Upper lobe of left lung (tissue), 6 donors: ENCODE measurements around the gene UBE2Q2. TPM values are rescaled to one million over a fixed set of nuclear protein-coding genes. Genes with fewer than 3 reads are reported as not detected.

Experiments
- ATAC-seq, 2 donors: fragments of 200-7000 bp; cut with Tn5 transposase; one replicate each; pipeline ENCODE4 v1.9.1; 2022; ENCODE audit warnings: mild to moderate bottlenecking in 2 of 2, moderate library complexity in 2 of 2; ENCODE audit not compliant: low FRiP score in 2 of 2
- DNase-seq, 2 donors: peaks; one replicate each; pipeline ENCODE4 v3.0.0-alpha.2; 2019 to 2020
- H3K27ac ChIP-seq, 4 donors: fragments of 200-600 bp; sonication (generic); one replicate each; pipeline ENCODE4 v1.5.1; 2016 to 2019
- H3K27me3 ChIP-seq, 4 donors: fragments of 200-600 bp; sonication (generic); one replicate each; pipeline ENCODE4 v1.5.1; 2017 to 2019
- H3K36me3 ChIP-seq, 4 donors: fragments of 200-600 bp; sonication (generic); one replicate each; pipeline ENCODE4 v1.5.1; 2016 to 2019
- H3K4me1 ChIP-seq, 4 donors: fragments of 200-600 bp; sonication (generic); one replicate each; pipeline ENCODE4 v1.5.1; 2018 to 2019
- H3K4me3 ChIP-seq, 4 donors: fragments of 200-600 bp; sonication (generic); one replicate each; pipeline ENCODE4 v1.5.1; 2017 to 2019; ENCODE audit warnings: mild to moderate bottlenecking in 2 of 4, moderate library complexity in 1 of 4
- H3K9me3 ChIP-seq, 4 donors: fragments of 200-600 bp; sonication (generic); one replicate each; pipeline ENCODE4 v1.5.1; 2018 to 2019
- EP300 ChIP-seq, 4 donors: sonication (generic); formaldehyde crosslinking; IDR thresholded peaks; one replicate each; pipeline ENCODE4 v1.5.1; 2017; ENCODE audit warnings: antibody characterized with exemption in 4 of 4, control low read depth in 2 of 4
- POLR2A ChIP-seq, 4 donors: fragments of 450-650 bp; IDR thresholded peaks; one replicate each; pipeline ENCODE4 v1.5.1; 2016 to 2017; ENCODE audit warnings: antibody characterized with exemption in 4 of 4, mild to moderate bottlenecking in 2 of 4
- POLR2AphosphoS5 ChIP-seq, 2 donors: sonication (generic); formaldehyde crosslinking; IDR thresholded peaks; one replicate each; pipeline ENCODE4 v1.5.1; 2017; ENCODE audit warnings: antibody characterized with exemption in 2 of 2
- WGBS, 2 donors: methylation state at CpG; one replicate each; pipeline ENCODE4 v1.1.5; 2017 to 2018; 5-methylcytosine and 5-hydroxymethylcytosine counted together
- total RNA-seq, 6 donors: library from RNA; depleted of rRNA in 4 of 6; stranded (reverse); fragments of >200 nt in 4 of 6; gene quantifications; one replicate each; pipeline versions ENCODE4 v1.1.0 to v1.2.1, GENCODE V29; 2016 to 2021
- TF ChIP-seq, protein P1 (sequence below), 6 experiments: fragments of 450-650 bp in 4 of 6; fragments of 200-600 bp in 2 of 6; sonication (generic) in 2 of 6; IDR thresholded peaks; one replicate each; pipeline ENCODE4 v1.5.1; 2016 to 2019; ENCODE audit warnings: antibody characterized with exemption in 6 of 6
- donor health status: DM: no; HTN: no; CAD: no; lungs with moderate emphysema.
- donor health status: DM: no; HTN: yes; CAD: no; lungs with severe emphysema.

UBE2Q2 gene
- total RNA-seq, 6 donors from 2014 or later = 16.5 to 37.7 (median 29.3) TPM

DNA sequence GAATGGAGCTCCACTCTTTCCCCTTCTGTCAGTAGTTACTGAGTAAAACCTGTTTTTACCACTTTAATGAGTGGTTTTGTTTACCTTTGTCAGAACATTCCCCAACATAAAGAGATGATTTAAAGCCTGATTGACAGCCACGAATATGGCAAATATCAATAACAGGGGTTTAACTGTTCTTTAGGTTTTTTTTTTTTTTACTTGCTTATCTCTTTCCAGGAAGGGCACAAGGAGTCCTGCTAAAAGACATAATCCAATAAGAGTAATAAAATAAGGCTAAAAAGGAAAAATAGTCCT is 11.5 kb upstream of the UBE2Q2 start:
- H3K4me3 ChIP-seq = no peak overlapping the region
- no peak overlapping the region for H3K27ac ChIP-seq
- ATAC-seq (no peak), DNase-seq (no peak)
- H3K27me3 ChIP-seq = no peaks in the 10 kb centered on the region
- TF ChIP-seq, protein P1, sequence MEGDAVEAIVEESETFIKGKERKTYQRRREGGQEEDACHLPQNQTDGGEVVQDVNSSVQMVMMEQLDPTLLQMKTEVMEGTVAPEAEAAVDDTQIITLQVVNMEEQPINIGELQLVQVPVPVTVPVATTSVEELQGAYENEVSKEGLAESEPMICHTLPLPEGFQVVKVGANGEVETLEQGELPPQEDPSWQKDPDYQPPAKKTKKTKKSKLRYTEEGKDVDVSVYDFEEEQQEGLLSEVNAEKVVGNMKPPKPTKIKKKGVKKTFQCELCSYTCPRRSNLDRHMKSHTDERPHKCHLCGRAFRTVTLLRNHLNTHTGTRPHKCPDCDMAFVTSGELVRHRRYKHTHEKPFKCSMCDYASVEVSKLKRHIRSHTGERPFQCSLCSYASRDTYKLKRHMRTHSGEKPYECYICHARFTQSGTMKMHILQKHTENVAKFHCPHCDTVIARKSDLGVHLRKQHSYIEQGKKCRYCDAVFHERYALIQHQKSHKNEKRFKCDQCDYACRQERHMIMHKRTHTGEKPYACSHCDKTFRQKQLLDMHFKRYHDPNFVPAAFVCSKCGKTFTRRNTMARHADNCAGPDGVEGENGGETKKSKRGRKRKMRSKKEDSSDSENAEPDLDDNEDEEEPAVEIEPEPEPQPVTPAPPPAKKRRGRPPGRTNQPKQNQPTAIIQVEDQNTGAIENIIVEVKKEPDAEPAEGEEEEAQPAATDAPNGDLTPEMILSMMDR (IDR thresholded peaks at IDR 0.05) = no peak
- no peak for TF ChIP-seq POLR2A (IDR thresholded peaks at IDR 0.05)
- no peak for TF ChIP-seq POLR2AphosphoS5 (IDR thresholded peaks at IDR 0.05)
- no peak for TF ChIP-seq EP300 (IDR thresholded peaks at IDR 0.05)
- H3K9me3 ChIP-seq = no peaks in the 10 kb centered on the region
- H3K36me3 ChIP-seq = no peaks in the 10 kb centered on the region
- WGBS, 2 donors = 55 to 60% methylated on average over 1 of the region's 1 CpG
- no peaks in the 10 kb centered on the region for H3K4me1 ChIP-seq

DNA sequence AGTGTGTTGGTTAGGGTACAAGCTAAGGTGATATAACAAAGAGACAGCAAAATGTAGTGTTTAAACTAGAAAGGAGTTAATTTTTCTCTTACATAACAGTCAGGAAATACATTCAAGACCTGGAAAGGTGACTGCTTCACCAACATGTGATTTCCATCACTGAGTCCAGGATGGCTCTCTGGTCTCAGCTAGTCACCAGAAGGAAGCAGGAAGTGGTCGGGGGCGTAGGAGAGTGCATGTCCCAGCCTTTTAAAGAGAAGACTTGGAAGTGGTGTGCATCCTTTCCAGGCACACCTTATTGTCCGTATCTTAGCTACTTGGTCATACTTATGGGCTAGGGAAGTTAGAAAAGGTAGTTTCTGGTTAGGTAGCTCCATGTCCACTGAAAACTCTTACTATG is 11.1 kb upstream of the UBE2Q2 start:
- H3K27ac ChIP-seq = no peak overlapping the region
- no peaks in the 10 kb centered on the region for H3K27me3 ChIP-seq
- no peak overlapping the region for H3K4me3 ChIP-seq
- no peak for DNase-seq
- no peaks in the 10 kb centered on the region for H3K4me1 ChIP-seq
- TF ChIP-seq EP300 (IDR thresholded peaks at IDR 0.05) = no peak
- no peak for TF ChIP-seq POLR2A (IDR thresholded peaks at IDR 0.05)
- TF ChIP-seq POLR2AphosphoS5 (IDR thresholded peaks at IDR 0.05) = no peak
- TF ChIP-seq, protein P1 (IDR thresholded peaks at IDR 0.05) = no peak
- no peaks in the 10 kb centered on the region for H3K36me3 ChIP-seq
- H3K9me3 ChIP-seq = no peaks in the 10 kb centered on the region
- 68 to 81% methylated on average over 3 of the region's 3 CpGs for WGBS, 2 donors
- ATAC-seq = no peak

DNA sequence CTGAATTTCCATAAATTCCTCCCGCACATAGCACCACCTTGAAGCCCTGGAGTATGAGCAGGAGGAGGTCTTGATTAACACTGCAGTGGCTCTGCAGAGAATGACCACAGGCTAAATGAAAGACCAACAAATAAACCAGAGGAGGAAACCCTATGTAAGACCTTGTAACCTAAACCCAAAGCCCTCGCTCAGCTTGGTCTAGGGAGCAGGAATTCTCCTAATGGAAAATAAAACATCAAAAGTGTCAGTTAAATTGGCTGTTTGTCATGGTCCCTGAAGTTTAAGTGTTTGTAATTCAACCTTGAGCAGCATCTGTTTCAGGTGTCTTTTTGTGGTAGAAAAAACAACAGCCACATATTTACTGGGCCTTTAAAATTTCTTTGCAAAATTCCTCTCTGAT is 9.2 kb upstream of the UBE2Q2 start:
- 98 to 100% methylated on average over 2 of the region's 2 CpGs for WGBS, 2 donors
- H3K4me3 ChIP-seq = no peak overlapping the region
- no peaks in the 10 kb centered on the region for H3K27me3 ChIP-seq
- H3K36me3 ChIP-seq = no peaks in the 10 kb centered on the region
- DNase-seq = no peak
- no peaks in the 10 kb centered on the region for H3K9me3 ChIP-seq
- H3K4me1 ChIP-seq = no peaks in the 10 kb centered on the region
- ATAC-seq = no peak
- TF ChIP-seq POLR2AphosphoS5 (IDR thresholded peaks at IDR 0.05) (no peak), POLR2A (IDR thresholded peaks at IDR 0.05) (no peak), EP300 (IDR thresholded peaks at IDR 0.05) (no peak)
- TF ChIP-seq, protein P1 (IDR thresholded peaks at IDR 0.05) = no peak
- H3K27ac ChIP-seq = no peak overlapping the region

DNA sequence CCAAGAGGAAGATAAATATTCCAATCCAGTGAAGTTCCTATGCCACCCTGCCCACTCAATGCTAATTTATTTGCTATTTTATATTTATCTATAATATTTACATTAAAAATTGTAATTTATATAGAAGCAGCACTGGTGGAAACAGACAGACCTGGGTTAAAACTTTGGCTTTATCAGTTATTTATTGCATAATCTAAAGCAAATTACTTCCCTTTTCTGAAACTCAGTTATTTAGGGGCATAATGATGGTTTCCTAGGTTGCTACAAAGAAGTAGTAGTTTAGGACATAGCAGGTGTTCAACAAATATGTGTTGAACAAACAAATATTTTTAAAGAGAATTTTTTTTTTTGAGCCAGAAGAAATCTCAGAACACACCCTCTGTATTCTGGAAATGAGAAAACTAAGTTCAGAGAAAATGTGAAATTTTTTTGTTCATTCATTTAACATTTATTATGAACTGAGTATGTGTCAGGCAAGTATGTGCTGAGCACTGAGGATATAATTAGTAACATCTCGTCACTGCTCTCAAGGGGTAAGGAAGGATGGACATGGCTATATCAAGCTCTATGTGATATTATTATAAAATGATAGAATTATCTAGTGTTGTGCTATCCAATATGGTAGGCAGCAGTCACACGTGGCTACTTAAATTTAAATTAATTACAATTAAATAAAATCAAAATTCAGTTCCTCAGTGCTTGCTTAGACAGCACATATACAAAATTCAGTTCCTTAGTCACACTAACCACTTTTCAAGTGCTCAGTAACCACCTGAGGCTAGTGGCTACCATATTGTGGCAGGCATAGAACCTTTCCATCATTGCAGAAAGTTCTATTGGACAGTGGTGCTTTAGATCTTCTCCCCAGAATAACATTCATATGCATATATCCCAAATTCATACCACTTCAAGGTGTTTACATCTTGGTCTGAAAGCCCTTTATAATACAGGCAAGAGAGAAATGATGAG is 7.0 kb upstream of the UBE2Q2 start:
- DNase-seq (no peak), ATAC-seq (peak in 1 of 2 donors; percentile 63)
- H3K4me1 ChIP-seq = no peaks in the 10 kb centered on the region
- H3K36me3 ChIP-seq = no peaks in the 10 kb centered on the region
- WGBS, 2 donors = 69% methylated on average over 2 of the region's 2 CpGs
- H3K27me3 ChIP-seq = no peaks in the 10 kb centered on the region
- no peaks in the 10 kb centered on the region for H3K9me3 ChIP-seq
- H3K4me3 ChIP-seq = no peak overlapping the region
- TF ChIP-seq POLR2A (IDR thresholded peaks at IDR 0.05) = no peak
- TF ChIP-seq, protein P1 (IDR thresholded peaks at IDR 0.05) = no peak
- TF ChIP-seq EP300 (IDR thresholded peaks at IDR 0.05) = no peak
- no peak for TF ChIP-seq POLR2AphosphoS5 (IDR thresholded peaks at IDR 0.05)
- H3K27ac ChIP-seq = peak overlapping the region in 1 of 4 donors; percentile 11

DNA sequence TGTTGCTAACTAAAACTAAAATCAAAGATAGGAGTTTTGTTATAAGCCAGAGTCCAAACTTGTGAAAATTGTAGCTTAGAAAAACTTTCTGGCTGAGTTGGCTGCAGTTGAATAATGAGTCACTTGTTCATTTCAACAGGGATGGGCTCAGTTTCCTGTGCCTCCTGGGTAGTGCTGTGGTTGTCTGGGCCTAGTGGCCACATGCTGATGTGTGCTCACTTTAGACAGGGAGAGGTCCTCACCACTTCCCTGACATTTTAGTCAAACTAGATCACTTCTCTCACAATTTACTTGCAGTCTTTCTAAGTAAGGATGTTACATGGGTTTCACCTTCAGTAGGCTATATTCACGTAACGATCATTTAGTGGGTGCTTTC is 6.3 kb upstream of the UBE2Q2 start:
- Histone ChIP-seq H3K9me3 (no peaks in the 10 kb centered on the region), H3K36me3 (no peaks in the 10 kb centered on the region), H3K27me3 (no peaks in the 10 kb centered on the region), H3K4me3 (no peak overlapping the region), H3K4me1 (peaks cover 0 to under 1% (median 0%) of the 10 kb centered on the region in 4 donors), H3K27ac (peak overlapping the region in 1 of 4 donors; percentile 11)
- DNase-seq = peak in 1 of 2 donors; percentile 54
- WGBS, 2 donors = 83 to 85% methylated on average over 2 of the region's 2 CpGs
- TF ChIP-seq, protein P1 (IDR thresholded peaks at IDR 0.05) = no peak
- TF ChIP-seq POLR2A (IDR thresholded peaks at IDR 0.05) = no peak
- TF ChIP-seq POLR2AphosphoS5 (IDR thresholded peaks at IDR 0.05) = peak in 1 of 2 donors; percentile 10
- ATAC-seq = peak; percentile 77 to 95
